ENCODE measurements around the gene ATP9B. TPM values are rescaled to one million over a fixed set of nuclear protein-coding genes. Genes with fewer than 3 reads are reported as not detected.

Gene ATP9B
- total RNA-seq, 1 donor from 2014 or later = 27.3 TPM

GRCh38 chr18:79427368-79428225 is 358.4 kb downstream of the ATP9B start:
- TF ChIP-seq CTCF (IDR thresholded peaks at IDR 0.05) = no peak
- Mint-ChIP-seq H3K27me3 (ENCODE audit: unreplicated experiment) (peaks cover 3% of the 10 kb centered on the region), H3K4me1 (ENCODE audit: unreplicated experiment) (peaks cover 16% of the 10 kb centered on the region), H3K27ac (ENCODE audit: unreplicated experiment) (no peak overlapping the region), H3K4me3 (ENCODE audit: unreplicated experiment) (no peak overlapping the region), H3K36me3 (ENCODE audit: unreplicated experiment) (no peaks in the 10 kb centered on the region), H3K9me3 (ENCODE audit: unreplicated experiment) (no peaks in the 10 kb centered on the region)
- no peak for DNase-seq (ENCODE audit: extremely low spot score, unreplicated experiment)

Other genes with a start within 250 kb of the ATP9B start
- gene SALL3, start 89.6 kb upstream of the ATP9B start, total RNA-seq = not detected in 2 replicates